IMR-90 (cell line): ENCODE data around the gene RAB12. TPM values are rescaled to one million over a fixed set of nuclear protein-coding genes. Genes with fewer than 3 reads are reported as not detected.

Experiments
- ATAC-seq: fragments of 200-7000 bp; cut with Tn5 transposase; 2 replicates; pipeline ENCODE4 v1.9.1; 2020; ENCODE audit warnings: low read depth, mild to moderate bottlenecking, moderate library complexity
- BruUV-seq: library from RNA; stranded (reverse); fragments of 400-500 nt; replicated peaks from 2 replicates; lab custom pipeline; 2021; lab: Mats Ljungman, UMichigan
- CTCF ChIA-PET: fragments of 300-600 bp; formaldehyde crosslinking; extraction: SDS; loops from one replicate; lab custom pipeline; 2021; ENCODE audit warnings: antibody characterized with exemption; lab: Yijun Ruan, JAX
- POLR2A ChIA-PET: fragments of 300-600 bp; sonication (Branson Sonifier 250); formaldehyde crosslinking; loops from one replicate; lab custom pipeline; 2022; ENCODE audit warnings: antibody characterized with exemption; ENCODE audit not compliant: unreplicated experiment; lab: Charles Lee
- DNase-seq: peaks from one replicate; pipeline ENCODE4 v3.0.0; 2013
- H2AFZ ChIP-seq: replicated peaks from 2 replicates; pipeline ENCODE3; 2013; ENCODE audit warnings: low read length, mild to moderate bottlenecking; ENCODE audit not compliant: poor library complexity
- H2AK5ac ChIP-seq: 2 replicates; pipeline ENCODE4 v1.6.1; 2013; ENCODE audit warnings: low read depth, low read length, inconsistent platforms
- H2AK9ac ChIP-seq: replicated peaks from 2 replicates; pipeline ENCODE3; 2013; ENCODE audit warnings: mild to moderate bottlenecking, low read depth, low read length, moderate library complexity; ENCODE audit not compliant: poor library complexity
- H2BK120ac ChIP-seq: 2 replicates; pipeline ENCODE4 v1.6.1; 2013; ENCODE audit warnings: low read depth, low read length, inconsistent platforms
- H2BK15ac ChIP-seq: 3 replicates; pipeline ENCODE4 v1.6.1; 2013; ENCODE audit warnings: low read depth, low read length, inconsistent platforms
- H2BK20ac ChIP-seq: 2 replicates; pipeline ENCODE4 v1.6.1; 2013; ENCODE audit warnings: low read depth, mild to moderate bottlenecking, inconsistent platforms, low read length, moderate library complexity
- H2BK5ac ChIP-seq: 2 replicates; pipeline ENCODE4 v1.6.1; 2013; ENCODE audit warnings: mild to moderate bottlenecking, low read depth, low read length, inconsistent platforms; ENCODE audit not compliant: poor library complexity, severe bottlenecking
- H3K14ac ChIP-seq: replicated peaks from 2 replicates; pipeline ENCODE4 v1.6.1; 2013; ENCODE audit warnings: low read depth, low read length, inconsistent platforms
- H3K18ac ChIP-seq: 2 replicates; pipeline ENCODE4 v1.6.1; 2013; ENCODE audit warnings: low read depth, low read length, control low read depth
- H3K23ac ChIP-seq: 2 replicates; pipeline ENCODE4 v1.6.1; 2013; ENCODE audit warnings: low read depth, low read length, inconsistent platforms
- H3K27ac ChIP-seq: 2 replicates; pipeline ENCODE4 v1.5.1; 2013; ENCODE audit warnings: mild to moderate bottlenecking, control low read depth, low read length; ENCODE audit not compliant: insufficient read depth
- H3K27me3 ChIP-seq: 2 replicates; pipeline ENCODE4 v1.6.1; 2013; ENCODE audit warnings: low read length; ENCODE audit not compliant: control insufficient read depth, insufficient read depth
- H3K36me3 ChIP-seq: 2 replicates; pipeline ENCODE4 v1.6.1; 2013; ENCODE audit warnings: low read length, mixed read lengths; ENCODE audit not compliant: control insufficient read depth, insufficient read depth
- H3K4ac ChIP-seq: 2 replicates; pipeline ENCODE4 v1.6.1; 2013; ENCODE audit warnings: low read depth, low read length, inconsistent platforms
- H3K4me1 ChIP-seq: 2 replicates; pipeline ENCODE4 v1.6.1; 2013; ENCODE audit warnings: low read length, mixed read lengths; ENCODE audit not compliant: control insufficient read depth, insufficient read depth
- H3K4me2 ChIP-seq: 2 replicates; pipeline ENCODE4 v1.6.1; 2013; ENCODE audit warnings: low read depth, mild to moderate bottlenecking, control low read depth, low read length, moderate library complexity
- H3K4me3 ChIP-seq: 2 replicates; pipeline ENCODE4 v1.5.1; 2013; ENCODE audit warnings: low read depth, mild to moderate bottlenecking, control low read depth, low read length, moderate library complexity; ENCODE audit not compliant: insufficient read depth
- H3K56ac ChIP-seq: 2 replicates; pipeline ENCODE4 v1.6.1; 2013; ENCODE audit warnings: low read length, inconsistent platforms; ENCODE audit not compliant: insufficient read depth; ENCODE audit errors: extremely low read depth
- H3K79me1 ChIP-seq, 2 experiments: 2 replicates each; pipeline ENCODE4 v1.6.1; 2013; ENCODE audit warnings: low read length in 2 of 2, inconsistent platforms in 1 of 2, low read depth in 1 of 2
- H3K9ac ChIP-seq: 2 replicates; pipeline ENCODE4 v1.6.1; 2013; ENCODE audit warnings: low read depth, low read length, control low read depth
- H3K9me1 ChIP-seq: 2 replicates; pipeline ENCODE4 v1.6.1; 2013; ENCODE audit warnings: low read length, inconsistent platforms; ENCODE audit not compliant: insufficient read depth
- H3K9me3 ChIP-seq: 2 replicates; pipeline ENCODE4 v1.6.1; 2013; ENCODE audit warnings: low read length; ENCODE audit not compliant: control insufficient read depth, insufficient read depth
- H4K20me1 ChIP-seq: 2 replicates; pipeline ENCODE4 v1.6.1; 2013; ENCODE audit warnings: low read length, inconsistent platforms; ENCODE audit not compliant: insufficient read depth
- H4K5ac ChIP-seq: 2 replicates; pipeline ENCODE4 v1.6.1; 2013; ENCODE audit warnings: mild to moderate bottlenecking, low read depth, low read length, control low read depth
- H4K8ac ChIP-seq, 2 experiments: 2 replicates each; pipeline ENCODE4 v1.6.1; 2013; ENCODE audit warnings: low read depth in 2 of 2, low read length in 2 of 2, control low read depth in 1 of 2, inconsistent platforms in 1 of 2
- H4K91ac ChIP-seq: 2 replicates; pipeline ENCODE4 v1.6.1; 2013; ENCODE audit warnings: low read depth, low read length, inconsistent platforms; ENCODE audit not compliant: insufficient read depth
- BHLHE40 ChIP-seq: fragments of 150-350 bp; IDR thresholded peaks from 2 replicates; pipeline ENCODE4 v1.6.1; 2016; ENCODE audit warnings: mild to moderate bottlenecking, low read depth, low read length
- CHD1 ChIP-seq: IDR thresholded peaks from 2 replicates; pipeline ENCODE4 v1.6.1; 2012; ENCODE audit warnings: low read depth, low read length, improper control_type of control experiment
- FOS ChIP-seq: fragments of 150-350 bp; IDR thresholded peaks from 2 replicates; pipeline ENCODE4 v1.6.1; 2016; ENCODE audit warnings: low read depth, low read length
- MAFK ChIP-seq: IDR thresholded peaks from 2 replicates; pipeline ENCODE4 v1.6.1; 2012; ENCODE audit warnings: low read depth, low read length, improper control_type of control experiment
- MAZ ChIP-seq: IDR thresholded peaks from 2 replicates; pipeline ENCODE4 v1.6.1; 2012; ENCODE audit warnings: low read depth, mild to moderate bottlenecking, low read length, improper control_type of control experiment, moderate library complexity, borderline replicate concordance
- MXI1 ChIP-seq: IDR thresholded peaks from 2 replicates; pipeline ENCODE4 v1.6.1; 2012; ENCODE audit warnings: low read depth, mild to moderate bottlenecking, low read length, moderate library complexity, borderline replicate concordance
- NFE2L2 ChIP-seq: fragments of 150-350 bp; IDR thresholded peaks from 2 replicates; pipeline ENCODE4 v1.6.1; 2016; ENCODE audit warnings: low read depth, mild to moderate bottlenecking, low read length
- POLR2A ChIP-seq: IDR thresholded peaks from 2 replicates; pipeline ENCODE4 v1.6.1; 2012; ENCODE audit warnings: mild to moderate bottlenecking, low read depth, low read length
- RAD21 ChIP-seq: IDR thresholded peaks from 2 replicates; pipeline ENCODE4 v1.6.1; 2012; ENCODE audit warnings: low read length, improper control_type of control experiment
- RCOR1 ChIP-seq: IDR thresholded peaks from 2 replicates; pipeline ENCODE4 v1.6.1; 2012; ENCODE audit warnings: mild to moderate bottlenecking, low read length, improper control_type of control experiment; ENCODE audit not compliant: insufficient replicate concordance
- RFX5 ChIP-seq: IDR thresholded peaks from 2 replicates; pipeline ENCODE4 v1.8.0; 2012; ENCODE audit warnings: low read depth, mild to moderate bottlenecking, low read length, moderate library complexity
- SMC3 ChIP-seq: fragments of 150-350 bp; IDR thresholded peaks from 2 replicates; pipeline ENCODE4 v1.6.1; 2016; ENCODE audit warnings: low read depth, mild to moderate bottlenecking, antibody characterized with exemption, low read length, moderate library complexity
- WGBS, 2 experiments: methylation state at CpG; one replicate each; pipeline versions ENCODE4 v1.1.5 to v1.1.7; 2013; ENCODE audit warnings: missing lambda C conversion rate in 2 of 2; ENCODE audit not compliant: insufficient read length in 1 of 2; ENCODE audit errors: extremely low coverage in 2 of 2; 5-methylcytosine and 5-hydroxymethylcytosine counted together
- dilution Hi-C: fragments of 300-500 bp; cut with HindIII; formaldehyde crosslinking; loops from one replicate; pipeline ENCODE4 v1.14.3; 2018; ENCODE audit warnings: low sequenced_read_pairs; ENCODE audit not compliant: unreplicated experiment
- in situ Hi-C: fragments of 300-500 bp; cut with MboI; formaldehyde crosslinking; loops from 3 replicates; pipeline ENCODE4 v1.14.3; 2019; ENCODE audit warnings: low sequenced_read_pairs, inconsistent platforms, mixed read lengths
- intact Hi-C: fragments of 100-400 bp; cut with micrococcal nuclease; formaldehyde crosslinking; loops from 2 replicates; pipeline ENCODE4 v1.10.0; 2022
- polyA plus RNA-seq, 3 experiments: library from polyadenylated mRNA; depleted of rRNA; stranded (reverse); fragments of >200 nt; gene quantifications; 2 replicates each; pipeline ENCODE4 v1.2.3, GENCODE V29; 2012; ENCODE audit warnings: low replicate concordance in 1 of 3
- total RNA-seq: library from RNA; depleted of rRNA; stranded (reverse); fragments of >200 nt; gene quantifications from 2 replicates; pipeline ENCODE4 v1.2.3, GENCODE V29; 2012
- TF ChIP-seq, protein P1 (sequence below): fragments of 150-350 bp; IDR thresholded peaks from 2 replicates; pipeline ENCODE4 v1.6.1; 2016; ENCODE audit warnings: low read depth, mild to moderate bottlenecking, low read length, moderate library complexity, borderline replicate concordance
- TF ChIP-seq, protein P2 (sequence below): fragments of 150-350 bp; IDR thresholded peaks from 2 replicates; pipeline ENCODE4 v1.6.1; 2017; ENCODE audit warnings: mild to moderate bottlenecking, antibody characterized with exemption, low read length, low read depth

The RAB12 gene
- total and polyA plus RNA-seq, 2 of the 4 experiments (the other 2 are of a cell fraction): 14.9 to 19.2 TPM

- dilution Hi-C loops: no loop called here
- no peaks in the 10 kb centered on the region for H3K9me3 ChIP-seq
- no peak overlapping the region for H3K27ac ChIP-seq
- no peak overlapping the region for H3K18ac ChIP-seq
- peaks cover 38% of the 10 kb centered on the region for H3K36me3 ChIP-seq
- no CpG with 5 or more reads among the region's 3 CpGs for WGBS, 2 experiments
- no peak overlapping the region for H2BK15ac ChIP-seq
- TF ChIP-seq, protein P1, sequence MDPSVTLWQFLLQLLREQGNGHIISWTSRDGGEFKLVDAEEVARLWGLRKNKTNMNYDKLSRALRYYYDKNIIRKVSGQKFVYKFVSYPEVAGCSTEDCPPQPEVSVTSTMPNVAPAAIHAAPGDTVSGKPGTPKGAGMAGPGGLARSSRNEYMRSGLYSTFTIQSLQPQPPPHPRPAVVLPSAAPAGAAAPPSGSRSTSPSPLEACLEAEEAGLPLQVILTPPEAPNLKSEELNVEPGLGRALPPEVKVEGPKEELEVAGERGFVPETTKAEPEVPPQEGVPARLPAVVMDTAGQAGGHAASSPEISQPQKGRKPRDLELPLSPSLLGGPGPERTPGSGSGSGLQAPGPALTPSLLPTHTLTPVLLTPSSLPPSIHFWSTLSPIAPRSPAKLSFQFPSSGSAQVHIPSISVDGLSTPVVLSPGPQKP: no peak
- TF ChIP-seq, protein P2, sequence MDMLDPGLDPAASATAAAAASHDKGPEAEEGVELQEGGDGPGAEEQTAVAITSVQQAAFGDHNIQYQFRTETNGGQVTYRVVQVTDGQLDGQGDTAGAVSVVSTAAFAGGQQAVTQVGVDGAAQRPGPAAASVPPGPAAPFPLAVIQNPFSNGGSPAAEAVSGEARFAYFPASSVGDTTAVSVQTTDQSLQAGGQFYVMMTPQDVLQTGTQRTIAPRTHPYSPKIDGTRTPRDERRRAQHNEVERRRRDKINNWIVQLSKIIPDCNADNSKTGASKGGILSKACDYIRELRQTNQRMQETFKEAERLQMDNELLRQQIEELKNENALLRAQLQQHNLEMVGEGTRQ: no peak
- TF ChIP-seq CHD1: no peak
- no peak for TF ChIP-seq RAD21
- TF ChIP-seq MXI1: no peak
- TF ChIP-seq MAZ: no peak
- TF ChIP-seq RCOR1: no peak
- no peak for TF ChIP-seq MAFK
- no peak for TF ChIP-seq NFE2L2
- no peak for TF ChIP-seq RFX5
- TF ChIP-seq POLR2A: no peak
- TF ChIP-seq BHLHE40: no peak
- no peak for TF ChIP-seq FOS
- no peak for TF ChIP-seq SMC3
- H2BK5ac ChIP-seq: no peak overlapping the region
- peaks cover 12% of the 10 kb centered on the region for H3K9me1 ChIP-seq
- H3K9ac ChIP-seq: no peak overlapping the region
- no peak overlapping the region for H3K14ac ChIP-seq
- no peak overlapping the region for H2BK120ac ChIP-seq
- no peak overlapping the region for H2AFZ ChIP-seq
- no peak overlapping the region for H2AK5ac ChIP-seq
- no peak for ATAC-seq
- no peak overlapping the region for H3K4me2 ChIP-seq
- intact Hi-C loops: no loop called here
- POLR2A ChIA-PET: no interaction called here
- no peaks in the 10 kb centered on the region for H3K27me3 ChIP-seq
- no peak overlapping the region for H4K8ac ChIP-seq
- H3K56ac ChIP-seq: no peak overlapping the region
- in situ Hi-C loops: no loop called here
- H3K23ac ChIP-seq: no peak overlapping the region
- H4K20me1 ChIP-seq: peaks cover 21% of the 10 kb centered on the region; the same call in 1 of the 2 replicates
- H2BK20ac ChIP-seq: no peak overlapping the region
- BruUV-seq: no TSS peak
- no peak overlapping the region for H4K91ac ChIP-seq
- H3K4me1 ChIP-seq: peaks cover 2% of the 10 kb centered on the region; the same call in 1 of the 2 replicates
- H3K79me1 ChIP-seq: peaks cover 74 to 85% of the 10 kb centered on the region in 2 experiments
- DNase-seq: no peak
- H2AK9ac ChIP-seq: no peak overlapping the region
- no peak overlapping the region for H3K4ac ChIP-seq
- CTCF ChIA-PET: no interaction called here
- H3K4me3 ChIP-seq: no peak overlapping the region
- no peak overlapping the region for H4K5ac ChIP-seq
These were observed 20.4 kb downstream of the RAB12 start for GRCh38 chr18:8629602-8630001.
